Esophagus (tissue), 2 donors: Measurements from ENCODE around the gene SLC9A6. TPM values are rescaled to one million over a fixed set of nuclear protein-coding genes. Genes with fewer than 3 reads are reported as not detected.

Experiments used
- H3K27ac ChIP-seq, 2 donors: one replicate each; pipeline ENCODE4 v1.5.1; 2013; ENCODE audit warnings: low read depth in 2 of 2, mild to moderate bottlenecking in 2 of 2, inconsistent platforms in 1 of 2, low read length in 1 of 2, moderate library complexity in 1 of 2
- H3K27me3 ChIP-seq, 2 donors: one replicate each; pipeline ENCODE4 v1.6.1; 2013; ENCODE audit warnings: low read length in 2 of 2, control low read depth in 1 of 2, mild to moderate bottlenecking in 1 of 2; ENCODE audit not compliant: insufficient read depth in 2 of 2, control insufficient read depth in 1 of 2
- H3K36me3 ChIP-seq, 2 donors: one replicate each; pipeline ENCODE4 v1.6.1; 2013; ENCODE audit warnings: low read length in 1 of 2; ENCODE audit not compliant: control insufficient read depth in 2 of 2, insufficient read depth in 2 of 2
- H3K4me1 ChIP-seq, 2 donors: one replicate each; pipeline ENCODE4 v1.6.1; 2013; ENCODE audit warnings: low read length in 1 of 2; ENCODE audit not compliant: control insufficient read depth in 2 of 2, insufficient read depth in 2 of 2
- H3K4me3 ChIP-seq, 2 donors: one replicate each; pipeline ENCODE4 v1.5.1; 2013; ENCODE audit warnings: low read length in 2 of 2, mild to moderate bottlenecking in 2 of 2, low read depth in 1 of 2, moderate library complexity in 1 of 2
- H3K9me3 ChIP-seq, 2 donors: one replicate each; pipeline ENCODE4 v1.6.1; 2013; ENCODE audit warnings: mild to moderate bottlenecking in 2 of 2, low read depth in 1 of 2, low read length in 1 of 2, moderate library complexity in 1 of 2; ENCODE audit not compliant: control insufficient read depth in 2 of 2, insufficient read depth in 1 of 2
- WGBS, 2 donors: extraction: QIAGEN DNeasy Blood & Tissue Kit; methylation state at CpG; one replicate each; pipeline ENCODE4 v1.1.7; 2013; 5-methylcytosine and 5-hydroxymethylcytosine counted together
- polyA plus RNA-seq, 2 donors: library from polyadenylated mRNA; stranded (reverse); fragments of 200-250 nt; gene quantifications; one replicate each; pipeline ENCODE4 v1.2.3, GENCODE V29; 2013
- donor health status: healthy with polysubstance abuse.
- donor health status: Bipolar disorder and iron deficiency.

SLC9A6 gene
- polyA plus RNA-seq, 2 donors: 6.6 to 7.2 TPM

GRCh38 chrX:136021903-136022302 is 36.7 kb downstream of the SLC9A6 start:
- H3K27ac ChIP-seq: no peak overlapping the region
- peaks cover 2% of the 10 kb centered on the region in 2 donors for H3K36me3 ChIP-seq
- H3K27me3 ChIP-seq: no peaks in the 10 kb centered on the region
- no peaks in the 10 kb centered on the region for H3K4me1 ChIP-seq
- WGBS, 2 donors: 50 to 70% methylated on average over 1 of the region's 1 CpG
- no peak overlapping the region for H3K4me3 ChIP-seq
- H3K9me3 ChIP-seq: no peaks in the 10 kb centered on the region

- no peak overlapping the region for H3K27ac ChIP-seq
- no peaks in the 10 kb centered on the region for H3K9me3 ChIP-seq
- no peaks in the 10 kb centered on the region for H3K36me3 ChIP-seq
- 71 to 93% methylated on average over 3 of the region's 3 CpGs for WGBS, 2 donors
- no peaks in the 10 kb centered on the region for H3K4me1 ChIP-seq
- no peak overlapping the region for H3K4me3 ChIP-seq
- no peaks in the 10 kb centered on the region for H3K27me3 ChIP-seq
Measured at GRCh38 chrX:136025091-136025490, 39.9 kb downstream of the SLC9A6 start.

GRCh38 chrX:136028383-136028984 is 43.2 kb downstream of the SLC9A6 start:
- Histone ChIP-seq H3K4me3 (no peak overlapping the region), H3K27ac (no peak overlapping the region), H3K4me1 (no peaks in the 10 kb centered on the region), H3K9me3 (no peaks in the 10 kb centered on the region), H3K36me3 (no peaks in the 10 kb centered on the region), H3K27me3 (no peaks in the 10 kb centered on the region)

DNA sequence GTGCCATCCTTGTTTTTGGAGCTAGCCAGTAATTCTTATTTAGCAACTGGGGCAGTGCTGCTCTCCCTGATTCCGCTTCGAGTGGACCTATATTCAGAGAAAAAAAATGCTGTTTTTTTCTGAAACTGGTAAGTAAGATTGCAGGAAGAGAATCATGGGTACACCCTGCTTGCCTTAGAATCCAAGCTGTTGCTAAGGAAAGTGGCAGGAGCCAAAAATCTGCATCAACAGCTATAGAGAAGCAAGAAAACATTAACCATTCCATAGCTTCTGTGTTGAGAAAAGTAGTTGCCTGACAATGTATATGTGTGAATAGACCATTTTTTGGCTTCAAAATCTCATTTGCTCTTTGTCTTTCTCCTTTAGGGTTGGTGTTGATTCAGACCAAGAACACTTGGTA is 44.5 kb downstream of the SLC9A6 start:
- no peaks in the 10 kb centered on the region for H3K27me3 ChIP-seq
- WGBS, 2 donors: 73% methylated on average over 2 of the region's 2 CpGs
- no peak overlapping the region for H3K4me3 ChIP-seq
- H3K36me3 ChIP-seq: no peaks in the 10 kb centered on the region
- no peaks in the 10 kb centered on the region for H3K9me3 ChIP-seq
- H3K4me1 ChIP-seq: no peaks in the 10 kb centered on the region
- peak overlapping the region in 1 of 2 donors; percentile 33 for H3K27ac ChIP-seq

GRCh38 chrX:136030303-136031191 is 45.3 kb downstream of the SLC9A6 start:
- WGBS, 2 donors: 54 to 66% methylated on average over 9 of the region's 9 CpGs

GRCh38 chrX:136031626-136032025 is 46.4 kb downstream of the SLC9A6 start:
- Histone ChIP-seq H3K4me1 (no peaks in the 10 kb centered on the region), H3K27ac (peak overlapping the region in 1 of 2 donors; percentile 44), H3K36me3 (no peaks in the 10 kb centered on the region), H3K27me3 (no peaks in the 10 kb centered on the region), H3K9me3 (no peaks in the 10 kb centered on the region), H3K4me3 (no peak overlapping the region)
- WGBS, 2 donors: 76 to 90% methylated on average over 5 of the region's 5 CpGs

More at GRCh38 chrX:136030303-136031191, 45.3 kb downstream of the SLC9A6 start:
- Histone ChIP-seq H3K4me3 (no peak overlapping the region), H3K4me1 (no peaks in the 10 kb centered on the region), H3K9me3 (no peaks in the 10 kb centered on the region), H3K36me3 (no peaks in the 10 kb centered on the region), H3K27me3 (no peaks in the 10 kb centered on the region), H3K27ac (peak overlapping the region; percentile 63 to 75)

DNA sequence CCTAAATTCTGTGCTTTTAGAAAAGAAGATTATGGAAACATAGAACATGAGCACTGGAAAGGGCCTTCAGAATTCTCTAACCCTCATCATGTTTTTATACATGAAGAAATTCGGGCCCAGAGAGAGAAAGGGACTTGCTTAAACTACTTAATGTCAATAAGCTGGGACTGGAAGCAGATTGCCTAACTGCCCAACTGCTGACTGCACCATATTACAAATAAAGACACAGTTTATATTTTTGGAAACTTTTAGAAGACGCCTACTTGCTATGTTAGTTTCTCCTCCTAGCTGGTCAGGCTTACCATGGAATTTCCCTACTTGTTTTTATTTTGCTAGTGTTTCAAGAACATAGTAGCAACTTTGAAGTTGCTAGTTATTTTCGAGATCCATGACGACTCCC is 47.1 kb downstream of the SLC9A6 start:
- Histone ChIP-seq H3K4me3 (no peak overlapping the region), H3K9me3 (no peaks in the 10 kb centered on the region), H3K27ac (peak overlapping the region; percentile 40 to 44), H3K4me1 (no peaks in the 10 kb centered on the region), H3K36me3 (no peaks in the 10 kb centered on the region), H3K27me3 (no peaks in the 10 kb centered on the region)
- 67 to 75% methylated on average over 4 of the region's 4 CpGs for WGBS, 2 donors

GRCh38 chrX:136034668-136035067 is 49.4 kb downstream of the SLC9A6 start:
- Histone ChIP-seq H3K9me3 (no peaks in the 10 kb centered on the region), H3K4me3 (no peak overlapping the region), H3K27ac (no peak overlapping the region), H3K4me1 (no peaks in the 10 kb centered on the region), H3K36me3 (no peaks in the 10 kb centered on the region), H3K27me3 (no peaks in the 10 kb centered on the region)
- 88% methylated on average over 1 of the region's 1 CpG for WGBS, 2 donors

DNA sequence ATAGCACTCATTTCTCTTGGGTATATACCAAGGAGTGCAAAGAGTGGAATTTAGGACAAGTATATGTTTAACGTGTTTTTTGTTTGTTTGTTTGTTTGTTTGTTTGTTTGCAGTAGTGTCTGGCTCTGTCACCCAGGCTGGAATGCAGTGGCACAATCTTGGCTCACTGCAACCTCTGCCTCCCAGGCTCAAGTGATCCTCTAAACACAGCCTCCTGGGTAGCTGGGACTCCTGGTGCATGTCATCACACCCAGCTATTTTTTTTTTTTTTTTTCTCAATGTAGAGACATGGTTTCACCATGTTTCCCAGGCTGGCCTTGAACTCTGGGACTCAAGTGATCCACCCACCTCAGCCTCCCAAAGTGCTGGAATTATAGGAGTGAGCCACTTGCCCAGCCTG is 50.4 kb downstream of the SLC9A6 start:
- 59 to 78% methylated on average over 1 of the region's 1 CpG for WGBS, 2 donors
- no peak overlapping the region for H3K27ac ChIP-seq
- no peaks in the 10 kb centered on the region for H3K9me3 ChIP-seq
- H3K4me1 ChIP-seq: no peaks in the 10 kb centered on the region
- no peaks in the 10 kb centered on the region for H3K36me3 ChIP-seq
- no peaks in the 10 kb centered on the region for H3K27me3 ChIP-seq
- H3K4me3 ChIP-seq: no peak overlapping the region

GRCh38 chrX:136039485-136039884 is 54.2 kb downstream of the SLC9A6 start:
- no peaks in the 10 kb centered on the region for H3K36me3 ChIP-seq
- no peak overlapping the region for H3K27ac ChIP-seq
- no peaks in the 10 kb centered on the region for H3K4me1 ChIP-seq
- no peaks in the 10 kb centered on the region for H3K27me3 ChIP-seq
- no peak overlapping the region for H3K4me3 ChIP-seq
- no peaks in the 10 kb centered on the region for H3K9me3 ChIP-seq
